NCI-H1092 treated with DMSO at 0.1 percent for 48 hours (cell line): Measurements from ENCODE around the gene GATB.

Experiments used
- DNase-seq: peaks from one replicate; lab custom pipeline; 2025; lab: John Stamatoyannopoulos, UW

Gene GATB

DNA sequence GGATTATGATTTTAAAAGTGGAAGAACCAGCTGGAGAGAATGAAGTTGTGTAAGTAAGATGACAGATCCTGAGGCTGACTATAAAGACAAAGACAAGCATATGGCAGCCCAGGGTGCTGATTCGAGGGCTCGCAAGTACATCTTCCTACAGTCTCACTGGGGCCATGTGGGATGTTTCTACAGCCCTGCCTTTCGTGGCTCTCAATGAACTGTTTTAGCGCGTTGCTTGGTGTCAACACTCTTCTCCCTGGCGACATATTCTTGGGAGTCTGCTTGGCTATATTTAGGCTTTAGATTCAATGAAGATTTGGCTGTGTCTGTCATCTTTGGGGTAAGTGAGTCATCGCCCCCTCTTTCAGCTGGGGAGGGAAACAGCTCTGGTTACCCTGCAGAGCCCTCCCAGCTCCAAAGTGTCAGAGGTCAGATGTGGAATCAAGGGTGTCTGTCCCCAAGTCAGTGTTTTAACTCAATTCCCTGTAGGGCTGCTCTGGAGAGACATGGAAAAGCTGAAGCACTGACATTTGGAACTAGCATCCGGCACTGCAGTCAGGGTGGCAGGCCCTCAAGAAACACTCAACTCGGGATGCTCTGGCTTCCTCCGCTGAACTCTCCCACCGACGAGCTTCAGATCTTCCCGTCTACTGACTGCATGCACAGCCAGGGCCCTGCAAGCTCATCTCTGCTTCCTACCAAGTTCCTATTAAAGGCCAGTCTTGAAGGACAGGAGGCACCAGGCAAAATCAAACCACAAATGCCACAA is 65.7 kb downstream of the GATB start:
- DNase-seq: no peak

DNA sequence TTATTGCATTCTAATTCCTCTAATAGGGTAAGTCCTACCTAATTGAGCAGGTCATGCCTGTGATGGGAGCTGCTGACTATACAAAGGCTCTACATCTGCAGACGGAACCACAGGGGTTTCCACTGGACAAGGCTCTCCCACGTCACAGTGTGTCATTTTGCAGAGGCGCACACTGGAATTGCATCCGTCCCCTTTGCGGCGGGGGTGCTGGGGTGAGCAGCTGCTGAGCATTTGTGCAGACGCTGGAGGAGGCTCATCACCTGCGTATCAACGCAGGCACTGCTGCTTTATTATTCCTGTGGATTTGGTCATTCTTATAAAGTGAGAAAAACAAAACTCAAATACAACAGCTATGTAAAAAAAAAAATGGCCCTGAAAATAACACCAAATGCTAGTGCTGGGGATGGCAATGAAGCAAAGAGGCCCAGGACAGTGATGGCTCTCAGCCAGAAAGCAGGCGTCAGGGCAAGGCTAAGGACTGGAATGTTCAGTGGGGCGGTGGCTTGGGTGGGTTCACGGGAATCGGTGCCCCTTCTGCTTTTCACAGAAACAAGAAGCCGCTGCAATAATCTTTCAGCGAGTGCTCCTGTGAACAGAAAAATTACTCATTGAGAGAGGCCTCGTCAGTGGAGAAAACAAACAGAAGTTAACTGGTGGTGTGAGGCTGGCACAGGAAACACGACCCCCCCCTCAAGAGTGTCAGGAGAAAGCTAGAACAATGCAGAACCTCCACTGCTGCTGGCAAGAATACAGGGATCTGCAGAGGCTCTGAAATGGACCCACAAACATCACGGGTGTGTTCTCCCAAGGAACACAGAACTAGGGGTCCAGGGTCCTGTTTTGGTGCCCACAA is 67.8 kb downstream of the GATB start:
- no peak for DNase-seq

- DNase-seq: no peak
These were observed 68.4 kb downstream of the GATB start for GRCh38 chr4:151692443-151692782.

DNA sequence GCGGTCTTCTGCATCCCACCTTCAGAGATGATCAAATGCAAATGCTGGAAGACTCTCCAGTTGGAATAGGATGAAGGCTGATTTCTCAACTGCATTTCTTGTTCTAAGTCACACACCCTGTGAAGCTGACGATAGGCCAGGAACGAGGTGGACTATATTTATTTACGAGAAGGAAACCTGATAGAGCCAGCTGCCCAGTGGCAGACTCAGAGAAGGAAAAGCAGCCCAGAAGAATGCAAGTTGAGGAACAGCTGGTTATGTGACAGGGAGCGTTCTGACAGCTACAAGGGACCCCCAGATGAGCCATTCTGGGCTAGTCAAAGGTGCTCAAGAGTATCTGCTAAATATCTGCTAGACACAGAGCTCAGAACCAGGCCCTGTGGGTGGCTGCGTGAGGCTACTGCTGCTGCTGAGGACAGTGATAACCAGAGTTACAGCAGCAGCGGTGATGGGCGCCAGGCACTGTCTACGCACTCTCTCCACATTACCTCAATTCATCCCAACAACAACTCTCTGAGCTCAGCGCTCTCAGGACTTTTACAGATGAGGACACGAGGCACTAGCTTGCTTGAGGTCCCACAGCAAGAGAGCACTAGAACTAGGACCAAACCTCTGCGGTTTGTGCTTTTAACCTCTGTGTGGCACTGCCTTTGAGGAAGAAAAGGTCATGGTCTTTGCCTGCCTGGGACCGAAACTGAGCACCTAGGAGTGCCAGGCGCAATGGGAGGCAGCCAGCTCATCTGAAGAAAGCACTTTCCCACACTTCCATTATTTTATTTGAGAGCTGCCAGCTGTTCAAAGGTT is 69.0 kb downstream of the GATB start:
- DNase-seq: no peak

DNA sequence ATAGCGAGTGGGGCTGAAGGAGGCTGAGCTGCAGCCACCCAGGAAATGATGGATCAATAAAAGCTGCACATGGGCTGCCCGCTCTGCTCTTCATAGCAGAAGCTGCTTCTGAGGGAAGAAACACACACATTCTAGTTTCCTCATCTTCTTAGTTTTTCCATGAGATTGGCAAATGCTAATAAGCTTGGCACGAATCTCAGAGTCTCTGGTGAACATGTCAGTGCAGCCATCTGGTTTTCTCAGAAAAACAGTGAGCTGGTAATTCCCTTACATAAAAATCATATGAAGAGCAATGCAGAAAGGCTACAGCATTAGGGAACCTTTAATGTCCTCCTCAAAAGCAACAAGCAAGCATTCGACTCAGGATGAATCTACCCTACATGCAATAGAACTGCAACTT is 69.9 kb downstream of the GATB start:
- no peak for DNase-seq

DNA sequence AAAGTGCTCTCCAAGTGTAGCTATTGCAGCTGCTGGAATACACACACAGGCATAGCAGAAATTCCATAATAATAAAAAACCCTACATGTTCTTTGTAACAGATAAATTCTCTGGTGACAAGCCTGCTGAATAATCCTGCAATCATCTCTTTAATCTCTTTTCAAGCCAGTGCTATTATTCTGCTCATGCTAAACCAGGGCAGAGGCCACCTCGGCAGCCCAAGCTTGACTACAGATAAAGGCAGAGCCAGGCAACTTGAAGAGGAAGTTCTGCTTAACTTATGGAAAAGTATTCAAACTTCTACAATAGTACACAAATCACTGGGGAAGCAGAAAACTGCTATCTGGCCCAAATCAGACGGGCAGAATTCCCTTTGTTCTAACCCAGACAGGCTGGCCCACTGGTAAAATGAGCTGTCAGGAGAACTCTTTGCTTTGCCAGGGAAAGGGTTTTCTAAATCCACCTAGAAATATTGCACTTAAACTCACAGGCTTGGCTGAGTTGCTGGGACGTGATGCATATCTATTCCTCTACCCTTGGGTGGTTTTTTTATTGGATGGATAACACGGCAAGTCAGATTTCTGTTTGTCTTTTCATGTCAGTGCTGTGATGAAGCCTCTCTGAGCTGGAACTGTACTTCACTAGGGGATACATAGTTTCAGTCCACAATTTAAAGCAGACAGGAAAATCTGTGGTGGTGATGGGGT is 70.5 kb downstream of the GATB start:
- DNase-seq: no peak

GRCh38 chr4:151689211-151689991 is 71.4 kb downstream of the GATB start:
- no peak for DNase-seq

GRCh38 chr4:151688785-151689043 is 72.1 kb downstream of the GATB start:
- no peak for DNase-seq

- DNase-seq: no peak
These were observed 72.6 kb downstream of the GATB start for GRCh38 chr4:151688003-151688784.

DNA sequence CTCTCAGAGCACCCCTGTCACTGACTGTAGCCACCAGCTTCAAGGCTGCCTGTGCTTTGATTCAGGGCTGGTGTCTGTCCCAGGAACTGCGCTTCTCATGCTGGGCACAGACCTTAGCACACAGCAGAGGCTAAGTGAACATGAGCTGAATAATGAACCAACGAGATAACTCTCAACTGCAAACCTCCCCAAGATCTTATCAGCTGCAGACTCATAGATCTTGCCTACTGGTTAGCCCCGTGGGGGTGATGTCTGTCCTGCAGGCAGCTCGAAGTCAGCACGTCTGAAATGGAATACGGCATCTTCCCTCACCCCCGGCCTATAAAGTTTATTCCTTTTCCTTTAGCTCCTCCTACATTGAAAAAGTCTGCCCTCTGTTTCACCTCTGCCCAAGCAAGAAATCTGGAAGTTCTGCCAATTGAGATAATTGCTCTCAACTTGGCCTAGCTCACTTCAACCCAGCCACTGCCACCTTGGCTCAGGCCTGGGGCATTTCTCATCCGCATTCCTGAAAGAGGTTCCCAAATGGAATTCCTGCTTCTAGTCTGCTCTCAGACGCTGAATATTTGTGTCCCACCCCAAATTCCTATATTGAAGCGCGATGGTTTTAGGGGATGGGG is 73.7 kb downstream of the GATB start:
- DNase-seq: no peak

DNA sequence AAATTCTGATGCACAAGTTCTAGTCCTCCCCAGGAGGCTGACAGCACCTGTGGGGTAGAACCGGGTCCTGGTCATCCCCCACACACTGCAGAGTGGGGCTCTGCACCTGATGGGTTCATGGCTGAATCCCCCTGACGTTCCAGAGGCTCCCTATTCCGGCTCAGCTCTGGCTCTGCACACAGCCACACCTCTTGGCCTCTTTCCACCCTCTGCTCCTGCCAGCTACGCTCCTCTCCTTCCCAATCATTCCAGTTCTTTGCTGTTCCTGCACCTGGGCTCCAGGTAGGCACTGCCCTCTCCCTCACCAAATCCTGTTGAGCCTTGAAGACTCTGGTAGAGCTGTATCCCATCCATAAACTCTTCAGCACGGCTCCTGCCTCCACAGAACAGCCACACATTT is 75.5 kb downstream of the GATB start:
- DNase-seq: no peak

GRCh38 chr4:151681085-151681484 is 79.7 kb downstream of the GATB start:
- DNase-seq: no peak

DNA sequence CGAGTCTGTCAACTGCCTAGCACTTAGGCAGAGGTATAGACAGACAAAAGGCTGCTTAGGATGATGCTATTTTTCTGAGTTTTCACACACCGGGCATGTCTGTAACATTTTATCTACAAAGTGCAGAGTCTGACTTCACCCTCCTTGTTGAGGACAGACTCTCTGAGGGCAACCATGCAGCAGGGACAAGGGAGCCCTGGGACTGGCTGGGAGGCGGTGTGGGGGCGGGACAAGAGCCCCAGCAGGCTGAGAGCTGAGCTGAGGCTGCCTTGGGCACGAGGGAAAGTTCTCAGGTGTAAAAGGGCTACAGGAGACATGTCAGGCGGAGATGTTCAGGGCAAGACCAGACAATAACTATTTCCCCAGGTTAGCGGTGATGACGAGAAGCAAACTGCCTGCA is 81.6 kb downstream of the GATB start:
- no peak for DNase-seq

DNA sequence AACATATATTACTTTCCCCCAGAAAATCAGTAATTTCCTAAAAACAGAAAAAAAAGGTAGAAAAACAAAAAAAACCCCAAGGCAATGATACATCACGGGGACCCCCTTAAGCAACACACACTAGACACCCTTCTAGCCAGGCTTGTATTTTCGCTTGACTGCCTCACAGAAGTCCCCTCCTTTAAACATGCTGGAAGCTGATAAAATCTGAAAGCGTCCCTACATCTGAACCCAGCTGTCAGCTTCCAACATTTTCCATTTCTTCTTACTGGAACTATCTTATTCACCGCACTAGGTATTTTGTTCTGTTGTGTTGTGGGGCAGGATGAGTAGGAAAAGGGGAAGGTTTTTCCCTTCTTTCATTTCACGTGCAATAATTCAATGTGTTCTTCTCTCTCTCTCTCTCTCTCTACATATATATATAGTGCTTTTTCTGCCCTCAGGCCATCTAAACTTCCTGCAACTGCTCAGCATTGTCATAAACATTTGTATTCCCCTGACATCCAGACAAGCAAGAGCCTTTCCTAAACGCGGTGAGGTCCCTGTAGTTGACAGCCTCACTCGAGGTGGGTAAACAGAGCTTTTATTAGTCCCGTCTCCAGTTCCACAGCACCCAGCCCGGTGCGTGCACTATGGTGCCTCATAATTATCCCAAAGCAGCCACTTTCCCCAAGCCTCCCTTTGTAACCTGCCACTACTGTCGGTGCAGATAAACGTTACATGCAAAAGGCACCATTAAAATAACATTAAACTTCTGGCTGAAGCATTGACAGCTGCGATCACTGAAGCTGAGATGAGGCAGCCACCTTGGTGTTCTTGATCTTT is 82.5 kb downstream of the GATB start:
- DNase-seq: peak; percentile 81

DNA sequence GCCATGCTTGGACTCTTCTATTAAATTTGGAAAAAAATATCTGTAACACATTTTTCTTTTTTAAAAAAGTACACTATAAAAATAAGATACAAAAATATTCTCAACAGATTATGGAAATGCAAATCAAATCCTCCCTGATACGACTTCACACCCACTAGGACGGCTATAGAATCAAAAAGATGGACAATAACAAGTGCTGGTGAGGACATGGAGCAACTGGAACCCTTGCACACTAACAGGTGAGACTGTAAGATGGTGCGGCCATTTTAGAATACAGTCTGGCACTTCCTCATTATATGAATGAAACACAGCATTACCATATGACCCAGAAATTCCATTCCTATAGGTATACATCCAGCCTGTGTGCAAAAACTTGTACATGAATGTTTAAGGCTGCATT is 83.6 kb downstream of the GATB start:
- no peak for DNase-seq

DNA sequence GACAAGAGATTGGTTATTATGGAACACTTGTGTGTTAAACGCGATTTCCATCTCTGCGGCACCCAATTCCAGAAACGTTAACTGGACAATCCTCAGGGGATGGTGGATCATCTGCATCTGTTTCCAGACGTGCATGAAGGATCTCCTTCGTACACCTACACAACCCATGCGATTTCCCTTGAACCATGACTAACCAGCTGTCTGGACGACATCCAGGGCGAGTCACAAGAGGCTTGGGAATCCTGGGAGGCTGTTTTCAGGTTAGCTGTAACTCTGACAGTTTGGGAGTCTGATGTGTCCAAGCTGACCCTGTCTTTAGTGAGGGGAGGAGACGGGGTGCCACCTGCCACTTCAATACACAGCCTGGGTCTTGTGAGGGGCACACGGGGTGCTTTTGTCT is 84.5 kb downstream of the GATB start:
- peak; percentile 10 for DNase-seq

GRCh38 chr4:151675411-151675971 is 85.3 kb downstream of the GATB start:
- no peak for DNase-seq

GRCh38 chr4:151674804-151675391 is 85.9 kb downstream of the GATB start:
- DNase-seq: no peak
